ENCODE results near the gene ATP6V1C2. TPM values are rescaled to one million over a fixed set of nuclear protein-coding genes. Genes with fewer than 3 reads are reported as not detected.
A peak's percentile ranks its signal among the peaks of the same experiment; 100 is the strongest.

The ATP6V1C2 gene
- polyA plus RNA-seq, 2 of the 4 experiments (the other 2 are of a cell fraction), result 0.08 to 0.14 TPM

- Histone ChIP-seq H3K27ac (no peak overlapping the region), H3K4me3 (no peak overlapping the region), H3K4me1 (peaks cover 13% of the 10 kb centered on the region), H3K9me3 (no peaks in the 10 kb centered on the region), H3K4me2 (no peak overlapping the region)
- ATAC-seq (no peak), FAIRE-seq (no peak), DNase-seq (ENCODE audit: low read depth in 1 of 2, low spot score in 1 of 2) (no peak)
- POLR2A ChIA-PET, result no interaction called here
- WGBS (ENCODE audit: missing lambda C conversion rate), result 31% methylated on average over 2 of the region's 2 CpGs
- CTCF ChIA-PET, result interaction anchor here (1.8 kb wide), 1 partner anchor 116 kb away, joined by 5 read pairs; no protein-coding TSS in a partner anchor
- TF ChIP-seq RARB (CRISPR knock-in tag; IDR thresholded peaks at IDR 0.05), result no peak
Measured at GRCh38 chr2:10716581-10716980, 4.8 kb upstream of the ATP6V1C2 start.

DNA sequence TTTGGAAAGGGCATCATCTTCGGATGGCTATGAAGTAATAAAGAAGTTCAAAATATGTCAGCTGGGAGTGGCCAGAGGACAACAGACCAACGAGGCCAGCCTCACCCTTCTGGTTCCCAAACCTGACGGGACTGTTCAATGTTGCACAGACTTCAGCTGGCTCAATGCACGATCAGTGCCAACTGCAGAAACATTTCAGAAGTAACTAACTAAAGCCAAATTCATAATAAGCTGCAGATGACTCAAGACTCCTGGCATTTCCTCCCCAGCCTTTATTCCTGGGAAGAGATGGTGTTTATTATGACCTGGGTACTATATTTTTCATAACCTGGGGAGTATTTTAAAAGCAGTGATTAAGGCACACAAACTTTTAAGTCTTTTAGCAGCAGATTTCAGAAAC is 3.8 kb upstream of the ATP6V1C2 start:
- WGBS (ENCODE audit: missing lambda C conversion rate), result 28% methylated on average over 4 of the region's 4 CpGs
- Histone ChIP-seq H3K27ac (no peak overlapping the region), H3K4me1 (peaks cover 22% of the 10 kb centered on the region), H3K4me2 (no peak overlapping the region), H3K4me3 (no peak overlapping the region), H3K9me3 (no peaks in the 10 kb centered on the region)
- no peak for ATAC-seq
- no peak for DNase-seq (ENCODE audit: low read depth in 1 of 2, low spot score in 1 of 2)
- POLR2A ChIA-PET, result interaction anchor here (0.6 kb wide), 1 partner anchor 71 kb away, joined by 3 read pairs; no protein-coding TSS in a partner anchor
- TF ChIP-seq TP53 (CRISPR knock-in tag; IDR thresholded peaks at IDR 0.05), result no peak
- TF ChIP-seq USF2 (IDR thresholded peaks at IDR 0.05), result no peak
- no peak for TF ChIP-seq CEBPB (IDR thresholded peaks at IDR 0.05)
- TF ChIP-seq ZSCAN20 (CRISPR knock-in tag; IDR thresholded peaks at IDR 0.05), result no peak
- no peak for TF ChIP-seq PBX3 (IDR thresholded peaks at IDR 0.05)
- TF ChIP-seq HOXB5 (CRISPR knock-in tag; IDR thresholded peaks at IDR 0.05), result no peak
- no peak for TF ChIP-seq CHD2 (IDR thresholded peaks at IDR 0.05; ENCODE audit: low read length, partially characterized antibody)
- CTCF ChIA-PET, result interaction anchor here (0.8 to 1.8 kb wide), 3 partner anchors 115 to 415 kb away, joined by 3 to 5 read pairs (median 3); a partner anchor contains a TSS
- FAIRE-seq, result no peak

GRCh38 chr2:10720306-10720705 is 1.1 kb upstream of the ATP6V1C2 start:
- H3K27ac ChIP-seq, result no peak overlapping the region
- 39% methylated on average over 7 of the region's 7 CpGs for WGBS (ENCODE audit: missing lambda C conversion rate)
- H3K4me2 ChIP-seq, result no peak overlapping the region
- ATAC-seq (no peak), DNase-seq (ENCODE audit: low read depth in 1 of 2, low spot score in 1 of 2) (no peak), FAIRE-seq (no peak)
- TF ChIP-seq, protein P1, sequence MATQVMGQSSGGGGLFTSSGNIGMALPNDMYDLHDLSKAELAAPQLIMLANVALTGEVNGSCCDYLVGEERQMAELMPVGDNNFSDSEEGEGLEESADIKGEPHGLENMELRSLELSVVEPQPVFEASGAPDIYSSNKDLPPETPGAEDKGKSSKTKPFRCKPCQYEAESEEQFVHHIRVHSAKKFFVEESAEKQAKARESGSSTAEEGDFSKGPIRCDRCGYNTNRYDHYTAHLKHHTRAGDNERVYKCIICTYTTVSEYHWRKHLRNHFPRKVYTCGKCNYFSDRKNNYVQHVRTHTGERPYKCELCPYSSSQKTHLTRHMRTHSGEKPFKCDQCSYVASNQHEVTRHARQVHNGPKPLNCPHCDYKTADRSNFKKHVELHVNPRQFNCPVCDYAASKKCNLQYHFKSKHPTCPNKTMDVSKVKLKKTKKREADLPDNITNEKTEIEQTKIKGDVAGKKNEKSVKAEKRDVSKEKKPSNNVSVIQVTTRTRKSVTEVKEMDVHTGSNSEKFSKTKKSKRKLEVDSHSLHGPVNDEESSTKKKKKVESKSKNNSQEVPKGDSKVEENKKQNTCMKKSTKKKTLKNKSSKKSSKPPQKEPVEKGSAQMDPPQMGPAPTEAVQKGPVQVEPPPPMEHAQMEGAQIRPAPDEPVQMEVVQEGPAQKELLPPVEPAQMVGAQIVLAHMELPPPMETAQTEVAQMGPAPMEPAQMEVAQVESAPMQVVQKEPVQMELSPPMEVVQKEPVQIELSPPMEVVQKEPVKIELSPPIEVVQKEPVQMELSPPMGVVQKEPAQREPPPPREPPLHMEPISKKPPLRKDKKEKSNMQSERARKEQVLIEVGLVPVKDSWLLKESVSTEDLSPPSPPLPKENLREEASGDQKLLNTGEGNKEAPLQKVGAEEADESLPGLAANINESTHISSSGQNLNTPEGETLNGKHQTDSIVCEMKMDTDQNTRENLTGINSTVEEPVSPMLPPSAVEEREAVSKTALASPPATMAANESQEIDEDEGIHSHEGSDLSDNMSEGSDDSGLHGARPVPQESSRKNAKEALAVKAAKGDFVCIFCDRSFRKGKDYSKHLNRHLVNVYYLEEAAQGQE (IDR thresholded peaks at IDR 0.05), result no peak
- no peak for TF ChIP-seq TP53 (CRISPR knock-in tag; IDR thresholded peaks at IDR 0.05)
- TF ChIP-seq PBX3 (IDR thresholded peaks at IDR 0.05), result no peak
- 0 out of 2 replicates have a peak, but pooled peaks have one; percentile 21 for TF ChIP-seq CBX8 (IDR thresholded peaks at IDR 0.05)
- TF ChIP-seq CTCF (IDR thresholded peaks at IDR 0.05), result no peak
- TF ChIP-seq EP300 (IDR thresholded peaks at IDR 0.05), result no peak
- TF ChIP-seq NR3C1 (IDR thresholded peaks at IDR 0.05), result no peak
- TF ChIP-seq CBX2 (IDR thresholded peaks at IDR 0.05; ENCODE audit: borderline replicate concordance, low read depth), result no peak
- POLR2A ChIA-PET, result no interaction called here
- no peak overlapping the region for H3K4me3 ChIP-seq
- peaks cover 24% of the 10 kb centered on the region for H3K4me1 ChIP-seq
- CTCF ChIA-PET, result no interaction called here
- H3K9me3 ChIP-seq, result no peaks in the 10 kb centered on the region
